ENCODE data around the gene CYP1A2.

GRCh38 chr15:74732846-74733245, 15.8 kb upstream of the CYP1A2 start:
- TF ChIP-seq CTCF (IDR thresholded peaks at IDR 0.05) (no peak), EZH2 (IDR thresholded peaks at IDR 0.05; ENCODE audit: borderline replicate concordance, insufficient read depth, low read depth, low read length, poor library complexity, severe bottlenecking) (no peak)
